Keratinocyte (primary cell): ENCODE measurements around the gene USH2A. TPM values are rescaled to one million over a fixed set of nuclear protein-coding genes. Genes with fewer than 3 reads are reported as not detected.

Experiments
- DNase-seq: peaks from one replicate; pipeline ENCODE4 v3.0.0-alpha.2; 2011; ENCODE audit warnings: low read depth, missing footprints, low spot score
- FAIRE-seq: peaks from 2 replicates; lab custom pipeline; 2011; peaks lifted over from hg19 to GRCh38; lab: Jason Lieb, UNC
- H2AFZ ChIP-seq: 2 replicates; pipeline ENCODE4 v1.6.0; 2012; ENCODE audit warnings: low read length, control low read depth, inconsistent platforms; ENCODE audit not compliant: control insufficient read depth
- H3K27ac ChIP-seq: 2 replicates; pipeline ENCODE4 v1.5.1; 2011; ENCODE audit warnings: low read length; ENCODE audit not compliant: control insufficient read depth, insufficient read depth
- H3K27me3 ChIP-seq: 3 replicates; pipeline ENCODE4 v1.6.0; 2011; ENCODE audit warnings: low read length; ENCODE audit not compliant: control insufficient read depth, insufficient read depth; ENCODE audit errors: extremely low read depth
- H3K36me3 ChIP-seq, 2 experiments: 2 replicates in 1 of 2; 3 replicates in 1 of 2; pipeline ENCODE4 v1.5.1; 2011; ENCODE audit warnings: low read length in 2 of 2, mild to moderate bottlenecking in 1 of 2; ENCODE audit not compliant: control insufficient read depth in 2 of 2, insufficient read depth in 2 of 2; ENCODE audit errors: extremely low read depth in 1 of 2
- H3K4me1 ChIP-seq: 3 replicates; pipeline ENCODE4 v1.5.1; 2011; ENCODE audit warnings: low read length; ENCODE audit not compliant: control insufficient read depth, insufficient read depth; ENCODE audit errors: extremely low read depth
- H3K4me2 ChIP-seq: 3 replicates; pipeline ENCODE4 v1.6.0; 2011; ENCODE audit warnings: low read depth, low read length; ENCODE audit not compliant: control insufficient read depth, insufficient read depth; ENCODE audit errors: extremely low read depth
- H3K4me3 ChIP-seq, 3 experiments: fragments of 200-600 bp in 1 of 3; sonication (generic) in 1 of 3; 2 replicates in 2 of 3; 3 replicates in 1 of 3; pipeline ENCODE4 v1.5.1; 2011 to 2016; ENCODE audit warnings: low read length in 3 of 3, mild to moderate bottlenecking in 3 of 3, control low read depth in 2 of 3, inconsistent platforms in 1 of 3, low read depth in 1 of 3, mixed read lengths in 1 of 3, mixed run types in 1 of 3, moderate library complexity in 1 of 3; ENCODE audit not compliant: control insufficient read depth in 2 of 3, insufficient read depth in 2 of 3; ENCODE audit errors: extremely low read depth in 1 of 3
- H3K79me2 ChIP-seq: 2 replicates; pipeline ENCODE4 v1.6.0; 2012; ENCODE audit warnings: low read length; ENCODE audit not compliant: control insufficient read depth, insufficient read depth
- H3K9ac ChIP-seq: 3 replicates; pipeline ENCODE4 v1.6.0; 2011; ENCODE audit warnings: low read length; ENCODE audit not compliant: control insufficient read depth, insufficient read depth; ENCODE audit errors: extremely low read depth
- H3K9me1 ChIP-seq: 3 replicates; pipeline ENCODE4 v1.6.0; 2011; ENCODE audit warnings: low read length; ENCODE audit not compliant: control insufficient read depth, insufficient read depth; ENCODE audit errors: extremely low read depth
- H3K9me3 ChIP-seq: 2 replicates; pipeline ENCODE4 v1.5.1; 2012; ENCODE audit warnings: low read depth, low read length; ENCODE audit not compliant: control insufficient read depth
- H4K20me1 ChIP-seq: 3 replicates; pipeline ENCODE4 v1.6.0; 2011; ENCODE audit warnings: low read length; ENCODE audit not compliant: control insufficient read depth, insufficient read depth; ENCODE audit errors: extremely low read depth
- EZH2 ChIP-seq: IDR thresholded peaks from one replicate; pipeline ENCODE4 v1.6.1; 2012; ENCODE audit warnings: inconsistent platforms, mild to moderate bottlenecking, low read length, moderate library complexity
- dilution Hi-C: fragments of 300-500 bp; cut with MboI; formaldehyde crosslinking; loops from one replicate; pipeline ENCODE4 v1.7.0; 2020; ENCODE audit warnings: low sequenced_read_pairs; ENCODE audit not compliant: extremely low pct_ligation_motif_present
- polyA plus RNA-seq, 5 experiments: library from polyadenylated mRNA; depleted of rRNA in 3 of 5; stranded (reverse) in 3 of 5; stranded (forward) in 1 of 5; unstranded in 1 of 5; fragments of >200 nt; gene quantifications; 1 replicate in 1 of 5; 2 replicates in 3 of 5; 3 replicates in 1 of 5; pipeline versions ENCODE4 v1.2.1 to v1.2.3, GENCODE V29; 2011 to 2012; ENCODE audit warnings: missing spikeins in 2 of 5, low read depth in 1 of 5, low replicate concordance in 1 of 5
- TF ChIP-seq, protein P1 (sequence below), 3 experiments: IDR thresholded peaks in 1 of 3; conservative IDR thresholded peaks in 1 of 3; optimal IDR thresholded peaks in 1 of 3; 2 replicates in 2 of 3; 3 replicates in 1 of 3; pipeline versions ENCODE3 to v1.5.1; 2011; ENCODE audit warnings: low read length in 3 of 3, mild to moderate bottlenecking in 3 of 3, moderate library complexity in 2 of 3, control low read depth in 1 of 3, inconsistent platforms in 1 of 3; ENCODE audit not compliant: insufficient read depth in 2 of 3; ENCODE audit errors: extremely low read depth in 1 of 3

Gene USH2A
- polyA plus RNA-seq, 1 donor (not counting 4 experiments of a cell fraction or from before 2014, with no cell fraction given), result not detected

GRCh38 chr1:216168546-216168945, 254.7 kb downstream of the USH2A start:
- no peaks in the 10 kb centered on the region for H3K27me3 ChIP-seq
- no peak overlapping the region for H3K4me3 ChIP-seq
- no peaks in the 10 kb centered on the region for H3K36me3 ChIP-seq
- H3K79me2 ChIP-seq, result no peaks in the 10 kb centered on the region
- FAIRE-seq (no peak), DNase-seq (no peak)
- H2AFZ ChIP-seq, result no peak overlapping the region
- dilution Hi-C loops, result no loop called here
- H3K9ac ChIP-seq, result no peak overlapping the region
- H3K9me3 ChIP-seq, result no peaks in the 10 kb centered on the region
- H3K27ac ChIP-seq, result no peak overlapping the region
- no peak overlapping the region for H3K4me2 ChIP-seq
- TF ChIP-seq EZH2, result no peak
- TF ChIP-seq, protein P1, sequence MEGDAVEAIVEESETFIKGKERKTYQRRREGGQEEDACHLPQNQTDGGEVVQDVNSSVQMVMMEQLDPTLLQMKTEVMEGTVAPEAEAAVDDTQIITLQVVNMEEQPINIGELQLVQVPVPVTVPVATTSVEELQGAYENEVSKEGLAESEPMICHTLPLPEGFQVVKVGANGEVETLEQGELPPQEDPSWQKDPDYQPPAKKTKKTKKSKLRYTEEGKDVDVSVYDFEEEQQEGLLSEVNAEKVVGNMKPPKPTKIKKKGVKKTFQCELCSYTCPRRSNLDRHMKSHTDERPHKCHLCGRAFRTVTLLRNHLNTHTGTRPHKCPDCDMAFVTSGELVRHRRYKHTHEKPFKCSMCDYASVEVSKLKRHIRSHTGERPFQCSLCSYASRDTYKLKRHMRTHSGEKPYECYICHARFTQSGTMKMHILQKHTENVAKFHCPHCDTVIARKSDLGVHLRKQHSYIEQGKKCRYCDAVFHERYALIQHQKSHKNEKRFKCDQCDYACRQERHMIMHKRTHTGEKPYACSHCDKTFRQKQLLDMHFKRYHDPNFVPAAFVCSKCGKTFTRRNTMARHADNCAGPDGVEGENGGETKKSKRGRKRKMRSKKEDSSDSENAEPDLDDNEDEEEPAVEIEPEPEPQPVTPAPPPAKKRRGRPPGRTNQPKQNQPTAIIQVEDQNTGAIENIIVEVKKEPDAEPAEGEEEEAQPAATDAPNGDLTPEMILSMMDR (optimal IDR thresholded peaks at IDR 0.05 in 1 of 3, IDR thresholded peaks at IDR 0.05 in 1 of 3, conservative IDR thresholded peaks at IDR 0.05 in 1 of 3; ENCODE audit: extremely low read depth in 1 of 3, insufficient read depth in 2 of 3, low read length in 3 of 3), result no peak
- H3K4me1 ChIP-seq, result no peaks in the 10 kb centered on the region
- H4K20me1 ChIP-seq, result no peaks in the 10 kb centered on the region
- no peaks in the 10 kb centered on the region for H3K9me1 ChIP-seq

DNA sequence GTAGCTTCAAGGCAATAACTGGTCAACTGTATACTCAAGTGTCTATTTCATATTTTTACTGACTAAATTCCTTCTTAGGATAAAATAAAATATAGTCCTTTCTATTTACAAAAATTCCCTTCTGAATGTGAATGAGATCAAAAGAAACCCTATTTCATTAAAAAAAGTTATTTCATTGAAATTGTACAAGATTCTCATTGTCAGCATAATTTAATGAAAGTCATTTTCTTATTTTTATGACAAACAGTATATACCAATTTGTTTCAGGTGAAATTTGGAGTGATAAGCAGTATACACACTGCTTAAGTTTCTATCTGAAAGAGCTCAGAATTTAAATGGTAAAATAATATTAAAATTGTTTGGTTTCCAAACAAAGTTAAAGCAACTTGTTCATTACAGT, 269.2 kb downstream of the USH2A start:
- H3K79me2 ChIP-seq, result no peaks in the 10 kb centered on the region
- no peak overlapping the region for H3K4me2 ChIP-seq
- no peak overlapping the region for H3K4me3 ChIP-seq
- H3K9me1 ChIP-seq, result no peaks in the 10 kb centered on the region
- H2AFZ ChIP-seq, result no peak overlapping the region
- dilution Hi-C loops, result no loop called here
- H4K20me1 ChIP-seq, result no peaks in the 10 kb centered on the region
- H3K4me1 ChIP-seq, result no peaks in the 10 kb centered on the region
- H3K36me3 ChIP-seq, result no peaks in the 10 kb centered on the region
- DNase-seq, result no peak
- H3K9me3 ChIP-seq, result no peaks in the 10 kb centered on the region
- TF ChIP-seq EZH2, result no peak
- TF ChIP-seq, protein P1 (optimal IDR thresholded peaks at IDR 0.05 in 1 of 3, IDR thresholded peaks at IDR 0.05 in 1 of 3, conservative IDR thresholded peaks at IDR 0.05 in 1 of 3; ENCODE audit: extremely low read depth in 1 of 3, insufficient read depth in 2 of 3, low read length in 3 of 3), result no peak
- H3K9ac ChIP-seq, result no peak overlapping the region
- FAIRE-seq, result no peak
- no peaks in the 10 kb centered on the region for H3K27me3 ChIP-seq
- H3K27ac ChIP-seq, result no peak overlapping the region
